Measurements from ENCODE around the gene ALX3. TPM values are rescaled to one million over a fixed set of nuclear protein-coding genes. Genes with fewer than 3 reads are reported as not detected.

The ALX3 gene
- total and polyA plus RNA-seq, 2 of the 8 experiments (the other 6 are each of a cell fraction or from before 2014, with no cell fraction given) = 0.20 TPM; not detected in 1

DNA sequence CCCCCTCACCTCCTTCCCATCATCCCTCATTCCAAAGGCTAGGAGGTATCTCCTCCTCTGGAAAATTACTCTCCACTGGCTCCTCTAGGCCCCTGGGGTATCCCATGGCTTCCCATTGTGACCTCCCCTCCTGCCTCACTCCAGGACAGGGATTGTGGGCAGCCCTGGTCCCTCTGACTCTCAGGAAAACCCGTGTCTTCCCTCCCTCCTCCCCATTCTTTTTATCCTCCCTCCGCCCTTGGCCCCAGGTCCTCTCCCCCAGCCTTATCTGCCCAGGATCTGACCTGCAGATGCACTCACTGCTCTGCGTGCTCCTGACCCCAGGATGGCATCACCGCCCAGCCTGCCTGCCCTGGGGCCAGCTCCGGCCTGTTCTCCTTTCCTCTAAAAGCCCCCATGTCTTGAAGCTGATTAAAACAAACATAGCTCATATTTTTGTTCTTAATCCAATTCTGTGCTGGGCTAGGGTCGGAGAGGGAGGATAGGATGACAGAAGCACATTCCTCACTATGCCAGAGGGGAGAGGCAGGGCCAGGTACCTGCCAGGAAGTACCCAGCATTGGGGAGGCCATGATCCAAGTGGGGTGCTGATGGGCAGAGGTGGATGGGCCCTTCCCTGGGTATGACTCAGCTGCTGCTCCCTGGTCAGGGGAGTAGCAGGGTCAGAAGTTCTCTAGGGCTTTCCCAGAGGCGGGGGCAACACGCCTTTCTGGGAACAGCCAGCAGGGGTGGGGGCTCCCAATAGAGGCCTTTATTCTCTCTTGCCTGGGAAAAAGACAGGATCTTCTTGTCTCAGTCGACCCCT is 28.0 kb upstream of the ALX3 start:
- ChIA-PET POLR2A (ENCODE audit: partially characterized antibody) (interaction anchor here (0.9 to 1.6 kb wide), 2 partner anchors 7 to 28 kb away, joined by 3 to 4 read pairs; partner anchors contain the start of gene ALX3), CTCF (ENCODE audit: partially characterized antibody) (interaction anchor here (0.9 to 52.4 kb wide), 6 partner anchors 9 to 362 kb away, joined by 3 to 1450 read pairs (median 425); partner anchors contain the start of genes ALX3, KCNC4, STRIP1 and UBL4B)
- Histone ChIP-seq H3K9ac (replicated peaks in 1 of 4; ENCODE audit: extremely low read depth in 1 of 4, low read depth in 3 of 4, low read length in 3 of 4) (no peak overlapping the region), H4K5ac (ENCODE audit: insufficient read length, low read depth, low read length) (no peak overlapping the region), H2AFZ (ENCODE audit: low read length) (no peak overlapping the region), H2BK20ac (ENCODE audit: low read length) (no peak overlapping the region), H3K27ac (ENCODE audit: low read depth, low read length) (no peak overlapping the region), H3K79me1 (ENCODE audit: low read depth, low read length) (no peaks in the 10 kb centered on the region), H2BK12ac (ENCODE audit: low read depth, low read length) (no peak overlapping the region; the same call in 1 of the 2 replicates), H2BK120ac (replicated peaks; ENCODE audit: low read depth, low read length) (no peak overlapping the region), H3K4me1 (replicated peaks in 1 of 4; ENCODE audit: control insufficient read depth in 3 of 4, insufficient read depth in 4 of 4, low read length in 3 of 4) (no peaks in the 10 kb centered on the region), H2BK15ac (ENCODE audit: low read length) (no peak overlapping the region), H3K14ac (ENCODE audit: insufficient read length) (no peak overlapping the region), H2AK5ac (ENCODE audit: low read depth, low read length) (no peak overlapping the region), H3K23ac (ENCODE audit: insufficient read length) (no peak overlapping the region), H2BK5ac (ENCODE audit: low read depth, low read length) (no peak overlapping the region), H3K4me2 (ENCODE audit: insufficient read depth in 1 of 2, low read depth in 2 of 2, low read length in 2 of 2) (no peak overlapping the region), H3K18ac (ENCODE audit: extremely low read depth, low read length) (no peak overlapping the region), H3K9me3 (ENCODE audit: insufficient read depth in 2 of 2, low read depth in 1 of 2, low read length in 1 of 2) (no peaks in the 10 kb centered on the region), H3K36me3 (ENCODE audit: control insufficient read depth in 2 of 4, insufficient read depth in 4 of 4, low read length in 3 of 4) (no peaks in the 10 kb centered on the region), H3K79me2 (ENCODE audit: control insufficient read depth in 1 of 2, insufficient read depth in 2 of 2, low read length in 2 of 2) (no peaks in the 10 kb centered on the region), H3K4me3 (ENCODE audit: extremely low read depth in 1 of 4, insufficient read depth in 2 of 4, low read depth in 3 of 4, low read length in 4 of 4) (no peak overlapping the region), H4K20me1 (replicated peaks in 1 of 2; ENCODE audit: control insufficient read depth in 1 of 2, insufficient read depth in 2 of 2, low read length in 2 of 2) (no peaks in the 10 kb centered on the region), H3K56ac (replicated peaks; ENCODE audit: insufficient read length, low read depth, low read length) (no peak overlapping the region), H4K8ac (ENCODE audit: extremely low read depth, insufficient read depth, low read length) (no peak overlapping the region), H3K23me2 (ENCODE audit: low read depth, low read length) (no peaks in the 10 kb centered on the region), H3K27me3 (replicated peaks in 1 of 4; ENCODE audit: control insufficient read depth in 3 of 4, extremely low read depth in 1 of 4, insufficient read depth in 3 of 4, low read length in 3 of 4) (no peaks in the 10 kb centered on the region; a peak in 2 of 7 replicates), H4K91ac (replicated peaks; ENCODE audit: insufficient read length, low read length) (no peak overlapping the region), H3K4ac (replicated peaks; ENCODE audit: insufficient read length, low read depth, low read length) (no peak overlapping the region)
- WGBS, 2 experiments (ENCODE audit: extremely low coverage in 1 of 2, insufficient coverage in 1 of 2, insufficient read length in 1 of 2, insufficient replicate concordance in 2 of 2, low coverage in 1 of 2, low lambda C conversion rate in 2 of 2, missing lambda C conversion rate in 1 of 2) = 75% methylated on average over 7 of the region's 9 CpGs; no CpG with 5 or more reads in 1 of the 2 experiments
- DNase-seq (ENCODE audit: low read depth in 1 of 2, low spot score in 2 of 2) (no peak), FAIRE-seq (no peak)
- TF ChIP-seq POLR2A (IDR thresholded peaks at IDR 0.05; ENCODE audit: control extremely low read depth in 1 of 2, low read depth in 2 of 2, low read length in 2 of 2) (no peak), TCF12 (IDR thresholded peaks at IDR 0.05; ENCODE audit: low read depth, low read length) (no peak), ASH2L (IDR thresholded peaks at IDR 0.05; ENCODE audit: low read length) (no peak), RXRA (IDR thresholded peaks at IDR 0.05; ENCODE audit: insufficient read depth, low read depth, low read length) (no peak), EZH2 (IDR thresholded peaks at IDR 0.05; ENCODE audit: low read depth, low read length, severe bottlenecking) (no peak), PHF8 (conservative IDR thresholded peaks at IDR 0.05; ENCODE audit: low read depth, low read length) (no peak), NANOG (IDR thresholded peaks at IDR 0.05; ENCODE audit: insufficient read depth, low read depth, low read length, poor library complexity, severe bottlenecking) (no peak), SP1 (IDR thresholded peaks at IDR 0.05; ENCODE audit: low read depth, low read length) (no peak), CBX5 (IDR thresholded peaks at IDR 0.05; ENCODE audit: low read depth, low read length) (no peak), SAP30 (IDR thresholded peaks at IDR 0.05; ENCODE audit: insufficient read depth, insufficient replicate concordance, low read length) (no peak)

All from H1 (cell line).